ENCODE results near the gene DYNLL2. TPM values are rescaled to one million over a fixed set of nuclear protein-coding genes. Genes with fewer than 3 reads are reported as not detected.
"Not testable (repeated sequence)": the region's sequence is repeated elsewhere in the genome, so short reads cannot be mapped to it uniquely, and the experiment has no call there.

DYNLL2 gene
- total and polyA plus RNA-seq, 8 donors: 36.3 to 70.8 (median 55.4) TPM

- DNase-seq (no peak), ATAC-seq (no peak)
- Histone ChIP-seq H3K4me1 (no peaks in the 10 kb centered on the region), H3K27me3 (peaks cover 0 to 4% of the 10 kb centered on the region in 2 donors), H3K4me3 (no peak overlapping the region), H3K9me3 (no peaks in the 10 kb centered on the region), H3K36me3 (no peaks in the 10 kb centered on the region), H3K27ac (no peak overlapping the region)
- no peak for TF ChIP-seq CTCF (IDR thresholded peaks at IDR 0.05)
- intact Hi-C loops (cut with DNase I): no loop called here
Observed at GRCh38 chr17:58043221-58044181, 39.7 kb upstream of the DYNLL2 start.

GRCh38 chr17:58044256-58044655, 39.0 kb upstream of the DYNLL2 start:
- H3K4me3 ChIP-seq; H3K36me3 ChIP-seq; H3K27me3 ChIP-seq; H3K4me1 ChIP-seq; H3K27ac ChIP-seq; ATAC-seq; H3K9me3 ChIP-seq; DNase-seq; intact Hi-C loops (cut with DNase I): not testable (repeated sequence)

GRCh38 chr17:58046239-58047094, 36.8 kb upstream of the DYNLL2 start:
- DNase-seq (no peak), ATAC-seq (no peak)
- intact Hi-C loops (cut with DNase I): no loop called here

GRCh38 chr17:58047376-58048150, 35.7 kb upstream of the DYNLL2 start:
- no peak for ATAC-seq
- no peaks in the 10 kb centered on the region for H3K4me1 ChIP-seq
- no peak for TF ChIP-seq CTCF (IDR thresholded peaks at IDR 0.05)
- DNase-seq: no peak
- H3K4me3 ChIP-seq: no peak overlapping the region
- no peak overlapping the region for H3K27ac ChIP-seq
- peaks cover 0 to 4% of the 10 kb centered on the region in 2 donors for H3K27me3 ChIP-seq
- no peaks in the 10 kb centered on the region for H3K9me3 ChIP-seq
- intact Hi-C loops (cut with DNase I): no loop called here
- H3K36me3 ChIP-seq: no peaks in the 10 kb centered on the region

More at GRCh38 chr17:58046239-58047094, 36.8 kb upstream of the DYNLL2 start:
- Histone ChIP-seq H3K27me3 (peaks cover 0 to 4% of the 10 kb centered on the region in 2 donors), H3K4me3 (no peak overlapping the region), H3K27ac (no peak overlapping the region), H3K36me3 (no peaks in the 10 kb centered on the region), H3K9me3 (no peaks in the 10 kb centered on the region), H3K4me1 (no peaks in the 10 kb centered on the region)
- TF ChIP-seq CTCF (IDR thresholded peaks at IDR 0.05): no peak

GRCh38 chr17:58049533-58049932, 33.7 kb upstream of the DYNLL2 start:
- intact Hi-C loops (cut with DNase I): no loop called here
- Histone ChIP-seq H3K36me3 (no peaks in the 10 kb centered on the region), H3K4me1 (no peaks in the 10 kb centered on the region), H3K9me3 (no peaks in the 10 kb centered on the region), H3K4me3 (no peak overlapping the region), H3K27me3 (no peaks in the 10 kb centered on the region), H3K27ac (no peak overlapping the region)
- ATAC-seq: no peak
- TF ChIP-seq CTCF (IDR thresholded peaks at IDR 0.05): no peak
- DNase-seq: no peak
